NCI-H748 (cell line): ENCODE data around the gene LIN7C.
"Not testable (repeated sequence)": the region's sequence is repeated elsewhere in the genome, so short reads cannot be mapped to it uniquely, and the experiment has no call there.

Experiments
- DNase-seq: peaks from one replicate; lab custom pipeline; 2025; ENCODE audit not compliant: unreplicated experiment; lab: John Stamatoyannopoulos, UW

LIN7C gene, protein sequence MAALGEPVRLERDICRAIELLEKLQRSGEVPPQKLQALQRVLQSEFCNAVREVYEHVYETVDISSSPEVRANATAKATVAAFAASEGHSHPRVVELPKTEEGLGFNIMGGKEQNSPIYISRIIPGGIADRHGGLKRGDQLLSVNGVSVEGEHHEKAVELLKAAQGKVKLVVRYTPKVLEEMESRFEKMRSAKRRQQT

DNA sequence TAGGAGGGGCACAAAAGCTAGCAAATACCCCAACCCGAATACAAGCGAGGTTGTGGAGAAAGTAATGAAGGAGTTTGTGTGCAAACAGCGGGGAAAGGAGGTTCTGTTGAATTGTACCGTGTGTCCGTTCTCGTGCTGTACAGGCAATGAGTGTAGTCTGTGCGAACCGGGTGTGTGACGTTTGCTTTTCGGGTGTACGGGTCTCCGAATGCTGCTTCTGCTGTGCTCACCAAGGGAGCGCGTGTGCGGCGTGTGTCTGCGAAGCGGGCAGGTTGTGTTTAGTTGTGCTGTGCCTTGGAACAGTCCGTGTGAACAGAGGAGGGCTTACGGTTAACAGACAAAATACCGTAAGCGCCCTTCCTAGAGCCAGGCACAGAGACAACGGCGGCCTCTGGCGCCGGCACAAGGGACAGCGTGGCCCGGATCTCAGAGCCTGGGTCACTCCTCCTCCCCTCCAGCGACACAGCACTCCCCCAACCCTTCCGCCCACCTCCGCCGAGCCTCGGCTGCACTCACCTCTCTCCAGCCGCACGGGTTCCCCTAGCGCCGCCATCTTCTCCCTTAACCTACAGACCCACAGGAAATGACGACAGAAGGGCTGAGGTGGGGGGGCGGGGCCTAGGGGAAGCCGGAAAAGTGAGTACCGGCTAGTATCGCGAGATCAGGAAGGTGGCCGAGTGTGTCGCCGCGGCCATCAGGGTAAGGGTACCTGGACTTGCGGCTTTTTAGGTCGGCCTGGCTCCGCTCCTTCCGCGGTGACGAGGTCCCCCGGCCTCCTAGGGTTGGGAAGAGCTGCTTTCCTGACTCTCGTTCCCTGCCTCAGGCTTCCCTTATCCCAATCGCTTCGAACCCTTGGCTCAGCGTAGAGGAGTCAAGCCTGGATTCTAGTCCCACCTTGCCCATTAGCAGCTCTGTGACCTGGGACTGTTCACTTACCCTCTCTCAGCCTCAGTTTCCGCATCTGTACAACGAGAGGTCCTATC lies at the start of gene LIN7C:
LIN7C (minus strand) TSS at position 570 of the 983 bp plus-strand sequence; CDS start at position 553, 17 bp downstream.
- DNase-seq, result peak; percentile 97

DNA sequence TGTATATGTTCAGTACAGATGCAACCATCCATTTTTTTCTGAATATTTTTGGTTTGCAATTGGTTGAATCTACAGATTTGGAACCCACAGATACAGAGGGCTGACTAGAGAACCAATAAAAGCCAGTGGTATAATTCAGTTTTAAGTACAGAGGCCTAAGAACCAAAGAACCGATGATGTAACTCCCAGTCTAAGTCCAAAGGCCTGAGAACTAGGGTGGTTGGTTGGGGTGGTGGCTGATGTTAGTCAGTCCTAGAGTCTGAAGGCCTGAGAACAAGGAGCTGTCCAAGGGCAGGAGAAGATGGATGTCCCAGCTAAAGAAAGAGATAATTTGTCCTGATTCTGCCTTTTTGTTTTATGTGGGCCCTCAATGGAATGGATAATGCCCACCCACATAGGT lies 48.7 kb upstream of the LIN7C start:
- DNase-seq, result no peak

DNA sequence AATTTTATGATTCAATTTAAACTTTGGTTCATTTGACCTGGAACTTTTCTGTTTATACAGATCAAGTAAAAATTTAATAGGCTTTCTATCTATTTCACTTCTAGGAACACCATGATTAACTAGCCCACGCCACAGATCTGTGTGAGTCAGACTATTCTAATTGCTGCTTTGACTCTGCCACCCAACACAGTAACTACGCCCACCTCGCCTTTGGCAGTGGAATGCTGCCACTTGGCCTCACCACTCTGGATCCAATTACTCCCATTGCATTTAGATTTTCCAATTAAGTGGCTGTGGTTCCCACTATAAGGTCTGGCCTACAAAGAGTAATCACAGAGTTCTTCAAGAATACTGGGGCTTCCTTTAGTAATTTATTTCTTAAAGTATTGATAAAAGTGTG lies 46.6 kb upstream of the LIN7C start:
- no peak for DNase-seq

DNA sequence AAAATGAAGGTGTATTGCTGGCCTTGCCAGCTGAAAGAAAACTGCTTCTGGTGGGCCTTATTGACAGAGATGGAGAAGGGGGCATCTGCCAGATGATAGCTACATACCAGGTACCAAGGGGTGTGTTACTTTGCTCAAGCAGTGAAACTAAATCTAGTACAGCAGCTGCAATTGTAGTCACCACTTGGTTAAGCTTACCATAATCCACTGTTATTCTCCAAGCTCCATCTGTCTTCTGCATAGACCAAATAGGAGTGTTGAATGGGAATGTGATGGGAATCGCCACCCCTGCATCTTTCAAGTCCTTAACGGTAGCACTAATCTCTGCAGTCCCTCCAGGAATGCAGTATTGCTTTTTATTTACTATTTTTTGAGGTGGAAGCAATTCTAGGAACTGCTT lies 45.8 kb upstream of the LIN7C start:
- DNase-seq, result no peak

DNA sequence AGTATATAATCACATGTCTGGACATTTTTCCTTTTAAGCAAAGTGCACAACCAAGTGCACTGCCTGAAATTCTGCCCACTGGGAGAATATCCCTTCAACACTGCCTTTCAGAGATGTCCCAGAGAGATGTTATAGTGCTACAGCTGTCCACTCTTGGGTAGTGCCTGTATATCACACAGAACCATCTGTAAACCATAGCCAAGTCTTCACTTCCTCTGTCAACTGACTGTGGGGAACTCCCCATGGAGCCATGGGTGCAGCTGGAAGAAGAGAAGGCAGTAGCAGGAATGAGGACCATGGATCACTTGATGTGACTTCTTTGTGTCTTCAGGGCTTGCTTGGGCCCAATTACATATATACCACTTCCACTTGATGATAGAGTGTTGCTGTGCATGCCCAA lies 44.6 kb upstream of the LIN7C start:
- no peak for DNase-seq

DNA sequence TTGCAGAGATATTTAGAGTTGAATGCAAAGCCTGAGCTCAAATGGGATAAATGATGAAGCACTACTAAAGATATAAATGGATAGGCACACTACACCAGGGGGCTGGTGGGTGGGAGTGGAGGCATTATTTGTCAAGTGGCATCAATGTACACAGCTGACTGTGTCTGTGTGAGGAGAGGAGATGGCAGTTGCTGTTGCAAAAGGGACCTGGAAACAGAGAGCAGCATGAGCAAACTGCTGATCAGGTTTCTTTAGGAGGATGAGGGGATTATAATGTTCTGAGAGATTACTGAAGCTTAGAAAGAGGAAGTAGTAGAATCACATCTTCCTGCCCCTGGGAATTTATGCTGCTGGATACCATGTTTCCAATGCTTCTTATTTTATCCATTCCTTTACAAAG lies 39.4 kb upstream of the LIN7C start:
- DNase-seq, result peak; percentile 62

DNA sequence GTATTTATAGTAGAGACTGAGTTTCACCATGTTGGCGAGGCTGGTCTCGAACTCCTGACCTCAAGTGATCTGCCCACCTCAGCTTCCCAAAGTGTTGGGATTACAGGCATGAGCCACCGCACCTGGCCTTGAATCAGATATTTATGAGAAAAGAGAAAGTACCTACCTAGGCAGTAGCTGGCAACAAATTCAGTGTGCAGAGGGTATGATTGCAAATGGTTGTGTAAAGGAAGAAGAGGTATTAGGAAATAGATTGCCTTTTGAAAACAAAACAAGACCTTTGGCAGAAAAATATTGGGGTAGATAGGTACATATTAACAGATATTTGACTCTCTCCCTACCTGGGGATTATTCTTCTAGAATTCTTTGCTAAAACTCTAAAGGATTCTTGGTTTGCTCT lies 38.5 kb upstream of the LIN7C start:
- no peak for DNase-seq

DNA sequence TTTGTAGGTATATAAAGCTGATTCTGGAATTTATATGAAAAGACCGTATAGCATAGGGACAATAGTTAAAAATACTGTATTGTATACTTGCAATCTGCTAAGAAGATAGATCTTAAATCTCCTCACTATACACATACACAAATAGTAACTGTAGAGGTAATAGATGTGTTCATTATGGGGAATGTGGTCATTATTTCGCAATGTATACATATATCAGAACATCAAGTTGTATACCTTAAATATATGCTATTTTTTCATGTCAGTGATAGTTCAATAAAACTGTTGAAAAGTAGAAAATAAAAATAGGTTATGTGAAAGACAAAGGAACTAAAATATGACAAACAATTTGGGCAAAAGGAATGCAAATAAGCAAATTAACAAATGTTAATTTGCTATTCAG lies 35.2 kb upstream of the LIN7C start:
- DNase-seq, result no peak

DNA sequence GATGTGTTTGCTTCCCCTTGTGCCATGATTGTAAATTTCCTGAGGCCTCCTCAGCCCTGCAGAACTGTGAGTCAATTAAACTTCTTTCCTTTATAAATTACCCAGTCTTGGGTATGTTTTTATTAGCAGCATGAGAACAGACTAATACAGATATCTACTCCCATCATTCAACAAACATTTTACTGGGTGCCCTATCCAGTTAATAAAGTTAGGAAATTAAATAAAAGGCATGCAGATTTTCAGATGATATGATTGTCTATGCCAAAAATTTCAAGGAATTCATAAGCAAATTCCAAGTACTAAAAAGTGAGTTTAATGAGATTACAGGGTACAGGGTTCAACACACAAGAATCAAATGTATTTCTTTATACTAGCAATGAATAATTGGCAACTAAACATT lies 33.5 kb upstream of the LIN7C start:
- DNase-seq, result no peak

DNA sequence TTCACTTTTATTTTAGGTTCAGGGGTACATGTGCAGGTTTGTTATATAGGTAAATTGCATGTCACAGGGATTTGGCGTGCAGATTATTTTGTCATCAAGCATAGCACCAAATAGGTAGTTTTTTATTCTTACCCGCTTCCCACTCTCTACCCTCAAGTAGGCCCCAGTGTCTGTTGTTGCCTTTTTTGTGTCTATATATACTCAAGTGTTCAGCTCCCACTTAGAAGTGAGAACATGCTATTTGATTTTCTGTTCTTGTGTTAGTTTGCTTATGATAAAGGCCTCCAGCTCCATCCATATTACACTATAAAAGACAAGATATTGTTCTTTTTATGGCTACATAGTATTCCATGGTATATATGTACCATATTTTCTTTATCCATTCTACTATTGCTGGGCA lies 28.5 kb upstream of the LIN7C start:
- no peak for DNase-seq

DNA sequence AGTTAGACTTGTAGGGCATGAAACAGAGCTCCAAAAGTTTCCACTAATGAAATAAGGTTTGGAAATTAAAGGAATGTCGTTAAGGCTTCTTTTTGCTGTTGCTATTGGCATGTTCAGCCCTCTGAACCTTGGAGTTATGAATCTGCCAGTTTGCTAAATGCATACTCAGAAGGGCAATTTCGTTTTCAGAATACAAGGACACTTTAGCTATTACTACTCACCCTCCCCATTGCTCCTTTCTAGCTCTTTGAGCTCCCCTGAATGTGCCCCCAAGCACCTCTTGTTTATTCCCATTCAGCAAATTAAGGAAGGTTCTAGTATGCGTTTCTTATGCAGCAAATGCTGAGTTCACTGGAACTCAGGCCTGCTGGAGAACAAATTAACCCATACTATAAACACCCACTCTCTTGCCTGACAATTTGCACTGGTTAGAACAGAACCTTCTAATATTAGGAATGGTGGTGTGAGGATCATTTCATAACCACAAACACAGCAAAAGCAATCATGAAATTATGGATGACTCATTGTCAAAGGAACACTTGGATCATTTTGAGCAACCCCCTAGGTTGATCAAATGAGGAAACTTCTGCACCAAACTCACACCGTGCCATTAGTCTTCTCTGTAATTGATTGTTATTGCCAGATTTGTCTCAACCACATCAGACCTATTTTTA lies 26.2 kb upstream of the LIN7C start:
- DNase-seq, result no peak

DNA sequence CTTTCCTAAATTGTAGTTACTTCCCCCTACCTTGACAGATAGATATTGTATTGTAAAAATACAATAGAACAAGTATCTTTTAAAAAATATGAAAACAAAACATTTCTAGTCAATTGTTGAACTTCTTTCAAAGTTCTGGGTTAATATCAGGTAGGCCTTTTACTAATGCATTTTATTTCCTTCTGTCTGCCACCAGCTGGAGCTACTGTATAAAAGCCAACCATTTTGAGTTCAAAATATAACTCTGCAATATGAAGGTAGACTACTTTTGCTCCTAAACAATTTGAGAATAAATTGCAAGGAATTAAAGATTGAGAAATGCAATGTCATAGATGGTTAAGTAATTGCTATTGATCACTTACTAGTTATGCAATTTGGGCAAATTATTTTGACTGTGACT lies 22.1 kb upstream of the LIN7C start:
- DNase-seq, result no peak

DNA sequence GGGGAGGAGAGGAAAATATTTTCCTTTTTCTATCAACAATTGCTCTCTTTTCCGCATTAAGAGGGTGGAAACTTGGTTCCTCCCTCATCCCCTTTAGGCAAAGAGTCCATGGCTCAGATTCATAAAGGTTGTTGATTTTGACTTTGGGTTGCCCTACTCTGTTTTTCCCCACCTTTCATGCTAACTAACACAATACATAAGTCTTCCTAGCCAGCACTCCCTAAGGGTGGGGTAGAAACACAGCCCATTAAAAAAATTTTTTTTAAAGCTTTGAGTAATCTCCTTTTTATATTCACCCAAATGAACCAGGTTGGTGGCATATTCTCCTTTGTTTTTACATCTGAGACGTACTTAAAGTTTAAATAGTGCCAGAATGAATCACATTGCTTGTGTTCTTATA lies 20.0 kb upstream of the LIN7C start:
- no peak for DNase-seq

DNA sequence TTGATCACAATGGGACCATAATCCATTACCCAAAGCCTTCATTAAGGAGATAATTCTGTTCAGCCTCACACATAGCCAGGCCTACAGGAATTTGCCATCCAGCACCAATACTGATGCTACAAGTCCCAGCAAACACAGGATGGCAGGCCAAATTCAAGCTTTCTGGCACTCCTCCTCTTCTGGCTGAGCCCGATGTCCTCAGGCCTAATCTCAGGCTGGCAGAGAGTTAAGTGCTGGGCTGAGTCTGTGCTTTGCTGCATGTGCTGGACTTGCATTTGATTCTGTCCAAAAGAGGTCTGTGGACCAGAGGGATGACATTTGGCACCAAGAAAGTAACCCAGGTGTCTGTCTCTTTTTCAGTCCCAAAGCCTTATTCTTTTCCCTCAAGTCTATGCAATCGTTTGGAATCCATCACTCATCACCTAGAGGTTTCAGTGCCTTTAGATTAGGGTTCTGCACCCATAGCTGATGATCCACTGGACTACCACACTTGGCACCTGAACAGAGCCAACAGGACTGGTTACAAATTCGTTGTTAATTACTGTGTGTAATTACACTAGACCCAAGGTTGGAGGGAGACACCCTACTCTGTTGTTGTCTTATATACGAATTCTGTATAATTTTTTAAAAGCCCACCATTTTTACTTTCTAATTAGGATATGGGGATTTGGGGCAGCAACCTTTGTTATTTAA lies 19.4 kb upstream of the LIN7C start:
- DNase-seq, result no peak

DNA sequence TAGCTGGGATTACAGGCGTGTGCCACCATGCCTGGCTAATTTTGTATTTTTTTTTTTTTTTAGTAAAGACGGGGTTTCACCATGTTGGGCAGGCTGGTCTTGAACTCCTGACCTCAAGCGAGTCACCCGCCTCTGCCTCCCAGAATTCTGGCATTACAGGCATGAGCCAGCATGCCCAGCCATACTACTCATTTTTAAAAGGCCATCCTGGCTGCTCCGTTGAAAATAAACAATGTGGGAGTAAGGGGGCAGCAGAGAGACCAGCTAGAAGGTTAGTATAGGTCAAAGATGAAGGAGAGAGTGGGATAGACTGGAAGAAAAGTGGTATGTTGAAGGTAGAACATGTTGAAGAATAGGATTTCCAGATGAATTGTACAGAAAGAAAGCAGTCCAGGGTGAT lies 17.6 kb upstream of the LIN7C start:
- DNase-seq, result no peak

DNA sequence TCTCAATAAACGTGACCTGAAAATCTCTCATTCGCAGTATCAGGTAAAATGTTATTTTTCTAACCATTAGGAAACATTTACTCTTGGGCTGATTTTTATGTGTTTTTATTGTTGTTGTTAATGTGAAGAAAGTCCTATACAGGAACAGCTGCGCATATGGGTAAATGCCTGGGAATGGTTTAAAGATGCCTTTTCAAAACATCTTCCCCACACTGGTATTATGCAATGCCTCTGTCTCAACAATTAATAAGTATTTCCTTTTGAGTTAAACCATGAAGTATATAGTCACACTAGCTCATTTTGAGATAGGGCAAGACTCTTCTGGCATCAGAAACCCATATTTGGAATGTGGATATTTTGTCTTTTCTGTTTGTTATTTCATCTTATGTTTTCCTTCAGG lies 13.7 kb upstream of the LIN7C start:
- DNase-seq, result no peak

DNA sequence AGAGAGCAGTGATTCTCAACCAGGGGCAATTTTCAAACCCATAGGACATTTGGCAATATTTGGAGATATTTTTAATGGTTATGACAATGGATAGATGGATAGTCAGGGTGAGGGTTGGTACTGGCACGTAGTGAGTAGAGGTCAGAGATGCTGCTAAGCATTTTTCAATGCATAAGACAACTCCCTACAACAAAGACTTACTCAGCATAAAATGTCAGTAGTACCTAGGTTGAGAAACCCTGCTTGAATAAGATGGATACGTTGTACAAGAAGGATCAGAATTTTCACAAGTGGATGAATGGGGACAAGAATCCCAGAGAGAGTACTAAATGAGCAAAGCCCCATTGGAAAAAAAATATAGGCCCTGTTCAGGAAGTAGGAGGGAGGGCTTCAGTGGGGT lies 11.9 kb upstream of the LIN7C start:
- DNase-seq, result no peak

DNA sequence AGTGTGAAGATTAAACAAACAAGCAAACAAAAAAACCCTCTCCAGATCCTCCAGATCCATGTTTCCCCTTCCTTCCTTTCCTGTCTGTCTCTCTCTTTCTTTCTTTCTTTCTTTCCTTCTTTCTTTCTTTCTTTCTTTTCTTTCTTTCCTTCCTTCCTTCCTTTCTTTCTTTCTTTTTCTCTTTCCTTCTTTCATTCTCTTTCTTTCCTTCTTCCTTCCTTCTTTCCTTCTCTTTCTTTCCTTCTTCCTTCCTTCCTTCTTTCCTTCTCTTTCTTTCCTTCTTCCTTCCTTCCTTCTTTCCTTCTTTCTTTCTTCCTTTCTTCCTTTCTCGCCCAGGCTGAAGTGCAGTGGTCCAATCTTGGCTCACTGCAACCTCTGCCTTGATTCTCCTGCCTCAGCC lies 10.9 kb upstream of the LIN7C start:
- DNase-seq, result not testable (repeated sequence)

DNA sequence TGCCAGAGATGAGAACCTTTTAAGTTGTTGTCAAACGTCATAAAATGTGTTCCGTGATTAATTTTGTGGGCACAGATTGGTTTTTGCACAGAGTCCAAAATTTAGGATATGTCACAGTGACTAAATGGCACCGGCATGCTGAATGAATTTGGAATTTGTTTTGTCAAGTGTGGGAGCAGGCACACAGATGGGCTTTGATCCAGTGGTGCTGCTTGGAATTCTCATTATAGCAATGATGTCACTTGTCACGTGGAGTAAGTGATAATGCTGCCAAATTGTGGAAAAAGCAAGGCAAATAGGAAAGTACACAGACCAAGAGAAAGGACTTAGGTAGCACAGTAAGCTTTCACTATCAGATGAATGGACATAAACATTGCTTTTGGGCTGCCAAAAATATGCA lies 8.0 kb upstream of the LIN7C start:
- DNase-seq, result no peak

DNA sequence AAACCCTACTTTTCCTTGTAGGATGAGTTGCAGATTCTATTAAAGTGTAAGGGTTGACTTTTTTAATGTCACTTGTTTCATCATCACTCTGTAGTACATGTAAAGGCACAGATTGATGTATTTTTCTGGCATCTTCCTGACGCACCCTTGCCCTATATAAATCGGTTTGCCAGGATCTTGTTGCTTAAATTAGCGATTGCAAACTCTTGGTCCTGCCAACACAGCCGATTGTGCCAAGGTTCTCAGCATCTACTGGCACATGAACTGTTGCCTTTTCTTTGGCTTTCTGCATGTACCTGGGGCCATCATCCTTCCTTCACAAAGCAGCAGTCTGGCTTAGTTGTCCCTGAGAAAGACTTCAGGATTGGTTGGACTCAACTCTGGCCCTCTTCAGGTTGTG lies 7.5 kb upstream of the LIN7C start:
- no peak for DNase-seq

DNA sequence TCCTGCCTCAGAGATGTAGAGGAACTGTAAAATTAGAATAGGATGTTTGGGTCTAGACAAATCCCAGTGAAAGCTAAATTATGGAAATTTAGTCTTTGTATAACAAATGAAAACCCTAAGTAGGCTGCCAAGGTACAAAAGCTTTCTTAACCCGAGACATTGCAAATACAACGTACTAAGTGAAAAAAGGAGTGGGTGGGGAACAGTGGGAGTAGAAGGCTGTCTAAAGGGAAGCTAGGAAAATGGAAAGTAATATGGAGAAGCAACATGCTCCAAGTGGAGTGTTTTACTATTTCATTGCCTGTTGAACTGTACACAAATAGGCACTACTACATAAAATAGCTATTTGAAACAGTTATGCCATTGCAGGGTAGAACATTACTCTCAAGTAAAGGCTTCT lies 6.8 kb upstream of the LIN7C start:
- no peak for DNase-seq
